ENCODE data around the gene SLC19A2.
"Not testable (repeated sequence)": the region's sequence is repeated elsewhere in the genome, so short reads cannot be mapped to it uniquely, and the experiment has no call there.

Gene SLC19A2

GRCh38 chr1:169509354-169509753, 23.6 kb upstream of the SLC19A2 start:
- DNase-seq (ENCODE audit: low spot score) = no peak

DNA sequence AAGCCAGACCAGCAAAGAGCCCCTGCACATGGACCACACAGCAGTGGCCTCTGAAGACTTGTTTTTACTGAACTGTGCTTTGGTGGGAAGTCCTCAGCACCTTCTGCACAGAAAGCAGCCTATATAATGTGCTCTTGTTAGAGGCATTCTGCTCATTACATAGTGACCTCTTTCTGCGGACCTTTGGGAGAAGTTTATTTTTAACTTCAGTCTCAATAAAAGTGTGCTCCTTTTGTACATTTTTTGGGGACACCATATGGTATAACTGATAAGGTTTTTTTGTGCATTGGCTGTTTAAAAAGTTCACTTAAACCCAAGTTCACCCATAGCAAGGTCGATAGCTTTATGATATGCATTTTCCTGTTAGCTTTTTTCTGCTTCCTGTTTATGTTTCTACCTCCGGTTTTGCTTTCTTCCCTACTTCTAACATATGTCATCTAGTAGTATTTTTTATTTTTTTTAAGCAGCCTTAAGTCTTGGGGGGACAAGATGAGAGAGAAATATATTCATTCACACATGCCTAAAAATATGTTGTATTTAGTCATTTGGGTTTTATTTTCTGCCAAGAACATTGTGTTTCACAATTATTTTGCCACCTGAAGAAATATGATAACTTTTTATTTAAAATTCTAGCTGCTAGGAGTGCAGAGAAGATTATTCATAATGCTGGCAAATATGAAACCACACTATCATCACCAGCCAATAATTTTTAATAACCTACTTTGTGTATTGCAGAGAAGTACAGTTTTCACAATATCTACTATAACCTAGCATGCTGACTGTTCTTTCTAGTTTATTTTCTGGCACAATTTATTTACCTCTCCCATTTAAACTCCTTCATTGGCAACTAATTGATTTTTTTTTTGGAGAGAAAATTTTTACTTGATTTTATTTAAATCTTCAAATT, 22.9 kb upstream of the SLC19A2 start:
- no peak for DNase-seq (ENCODE audit: low spot score)

DNA sequence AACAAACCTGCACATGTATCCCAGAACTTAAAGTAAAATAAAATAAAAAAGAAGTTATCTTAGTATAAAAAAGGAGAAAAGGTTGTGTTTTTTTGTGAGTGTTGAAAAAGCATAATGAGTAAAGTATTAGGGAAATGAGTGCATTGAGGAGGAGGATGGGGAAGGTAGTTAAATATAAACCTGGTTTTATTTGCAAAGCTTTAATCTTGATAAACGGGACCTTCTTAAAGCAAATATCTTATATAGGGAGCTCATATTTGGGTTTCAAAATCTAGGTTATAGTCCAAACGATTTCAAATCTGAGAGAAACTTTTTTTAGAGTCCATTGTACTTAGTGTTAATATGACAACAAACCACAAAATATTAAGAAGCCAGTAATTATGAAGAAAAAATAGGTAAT, 21.7 kb upstream of the SLC19A2 start:
- DNase-seq (ENCODE audit: low spot score) = no peak

GRCh38 chr1:169503601-169504000, 17.9 kb upstream of the SLC19A2 start:
- DNase-seq (ENCODE audit: low spot score) = not testable (repeated sequence)

GRCh38 chr1:169499807-169500206, 14.1 kb upstream of the SLC19A2 start:
- DNase-seq (ENCODE audit: low spot score) = no peak

GRCh38 chr1:169497317-169497716, 11.6 kb upstream of the SLC19A2 start:
- DNase-seq (ENCODE audit: low spot score) = no peak

DNA sequence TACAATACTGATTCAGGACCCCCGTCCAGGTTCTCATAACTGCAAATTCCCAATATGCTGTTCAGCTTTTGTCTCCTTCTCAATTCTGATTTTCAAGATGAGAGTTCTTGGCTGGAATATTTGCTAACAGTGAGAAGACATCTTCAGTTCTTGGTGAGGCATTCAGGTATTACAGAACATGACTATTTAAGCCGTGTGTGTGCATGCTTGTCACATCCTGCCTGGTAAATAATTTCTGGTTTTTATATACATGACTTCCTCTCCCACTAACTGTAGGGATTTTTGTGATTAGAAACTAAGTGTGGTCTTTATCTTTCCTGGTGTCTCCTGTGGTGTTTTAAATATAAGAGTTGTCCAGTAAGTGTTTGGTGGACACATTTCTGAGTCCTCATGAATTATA, 10.2 kb upstream of the SLC19A2 start:
- DNase-seq (ENCODE audit: low spot score) = no peak

DNA sequence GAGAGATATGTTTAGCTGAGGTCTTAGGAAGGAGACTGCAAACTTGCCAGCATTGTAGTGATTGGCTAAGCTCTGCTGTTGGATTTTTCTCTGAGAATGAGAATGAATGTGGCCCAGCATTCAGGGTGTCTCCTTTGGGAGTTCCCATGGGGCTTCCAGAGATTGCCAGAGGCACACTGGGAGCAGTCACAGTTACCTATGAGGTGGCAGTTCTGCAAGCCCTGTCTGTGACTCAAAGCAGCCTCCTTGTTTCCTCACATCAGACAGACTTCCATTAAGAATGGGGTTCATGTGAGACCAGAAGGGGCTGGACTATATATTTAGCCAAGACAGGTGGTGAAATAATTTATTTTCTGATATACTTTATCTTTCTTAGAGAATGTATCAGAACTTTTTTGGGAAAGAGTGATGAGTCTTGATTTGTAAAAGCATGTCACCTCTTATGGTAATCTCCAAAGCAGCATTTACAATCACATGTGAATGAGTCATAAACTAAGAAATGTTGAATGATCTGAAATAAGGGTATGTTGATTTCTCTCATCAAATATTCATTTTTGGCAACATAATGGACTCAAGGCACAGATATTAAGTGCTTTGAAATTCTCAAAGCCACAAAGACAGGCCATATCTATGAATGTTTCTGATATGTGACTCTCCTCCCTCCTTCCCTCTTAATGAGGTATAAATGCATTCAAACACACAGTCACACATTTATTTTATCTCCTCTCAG, 9.5 kb upstream of the SLC19A2 start:
- DNase-seq (ENCODE audit: low spot score) = no peak

GRCh38 chr1:169494343-169494742, 8.6 kb upstream of the SLC19A2 start:
- no peak for DNase-seq (ENCODE audit: low spot score)

GRCh38 chr1:169493251-169493650, 7.5 kb upstream of the SLC19A2 start:
- DNase-seq (ENCODE audit: low spot score) = no peak

DNA sequence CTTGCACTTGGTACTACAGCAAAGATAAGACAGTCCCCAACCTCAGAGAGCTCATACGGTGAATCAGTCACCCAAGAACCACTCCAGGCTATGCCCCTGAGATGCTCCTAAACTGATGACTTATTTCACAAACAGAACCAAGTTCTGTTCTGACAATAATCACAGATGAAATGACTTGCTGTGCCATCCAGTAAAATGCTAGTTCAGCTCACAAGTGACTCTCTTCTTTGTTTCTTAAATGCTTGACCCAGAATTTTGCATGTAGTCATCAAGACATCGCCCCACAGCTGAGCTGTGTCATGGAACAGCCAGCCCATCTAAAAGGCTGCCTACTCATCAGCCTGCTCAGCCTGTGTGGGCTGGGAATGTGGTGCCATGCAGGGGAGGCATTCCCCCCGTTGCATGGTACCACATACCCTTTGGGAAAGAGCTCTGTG, 6.1 kb upstream of the SLC19A2 start:
- DNase-seq (ENCODE audit: low spot score) = no peak

DNA sequence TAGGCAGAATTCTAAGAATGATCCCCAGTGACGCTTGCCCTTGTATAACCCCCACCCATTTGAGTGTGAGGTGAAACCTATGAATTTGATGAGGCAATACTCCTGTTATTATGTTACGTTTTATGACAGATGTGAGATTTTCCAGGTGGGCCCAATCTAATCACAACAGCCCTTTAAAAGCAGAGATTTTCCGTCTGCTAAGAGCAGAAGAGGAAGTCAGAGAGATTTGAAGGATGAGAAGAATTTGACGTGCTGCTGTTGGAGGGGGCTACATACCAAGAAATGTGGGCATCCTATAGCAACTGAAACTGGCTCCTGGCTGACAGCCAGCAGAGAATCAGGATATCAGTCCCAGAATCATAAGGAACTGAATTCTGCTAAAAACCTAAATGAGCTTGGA, 2.4 kb upstream of the SLC19A2 start:
- DNase-seq (ENCODE audit: low spot score) = no peak

GRCh38 chr1:169487561-169487960, 1.8 kb upstream of the SLC19A2 start:
- DNase-seq (ENCODE audit: low spot score) = no peak

GRCh38 chr1:169487133-169487532, 1.4 kb upstream of the SLC19A2 start:
- DNase-seq (ENCODE audit: low spot score) = peak; percentile 23

DNA sequence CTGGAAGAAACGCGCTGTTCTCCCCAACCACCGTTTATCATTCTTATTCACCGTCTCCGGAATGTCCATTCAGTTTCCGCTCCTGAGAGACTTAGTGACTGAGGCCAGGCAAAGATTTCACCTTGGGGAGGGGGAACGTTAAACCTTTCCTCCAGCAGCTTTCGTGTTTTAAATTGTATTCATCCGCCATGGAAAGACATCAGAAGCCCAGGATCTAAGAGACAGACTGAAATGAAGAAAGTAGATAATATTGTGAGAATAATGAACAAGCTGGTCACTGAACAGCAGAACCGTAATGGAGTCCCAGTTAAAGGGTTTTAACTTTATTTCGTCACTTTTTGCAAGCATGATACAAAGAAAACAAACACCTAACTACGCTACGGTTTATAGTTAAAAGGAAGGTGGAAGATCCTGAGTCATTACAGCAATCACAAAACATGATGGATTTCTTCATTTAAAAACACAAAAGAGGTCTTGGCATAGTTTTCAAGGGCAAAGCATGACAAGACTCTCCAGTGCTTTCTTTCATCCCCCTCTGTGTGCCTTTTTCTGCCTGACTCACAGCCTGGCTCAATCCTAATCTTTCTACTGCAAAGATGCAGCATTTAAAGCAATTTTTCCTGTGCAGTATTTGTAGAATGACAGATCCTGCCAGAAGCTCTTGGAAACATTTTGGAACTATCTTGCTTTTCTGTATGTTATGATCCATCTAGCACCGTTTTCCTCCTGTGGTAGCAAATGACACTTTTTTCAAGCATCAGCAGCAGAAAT, 722 bp upstream of the SLC19A2 start:
- DNase-seq (ENCODE audit: low spot score) = no peak

GRCh38 chr1:169484683-169485430, 887 bp downstream of the SLC19A2 start:
- peak; percentile 62 for DNase-seq (ENCODE audit: low spot score)

DNA sequence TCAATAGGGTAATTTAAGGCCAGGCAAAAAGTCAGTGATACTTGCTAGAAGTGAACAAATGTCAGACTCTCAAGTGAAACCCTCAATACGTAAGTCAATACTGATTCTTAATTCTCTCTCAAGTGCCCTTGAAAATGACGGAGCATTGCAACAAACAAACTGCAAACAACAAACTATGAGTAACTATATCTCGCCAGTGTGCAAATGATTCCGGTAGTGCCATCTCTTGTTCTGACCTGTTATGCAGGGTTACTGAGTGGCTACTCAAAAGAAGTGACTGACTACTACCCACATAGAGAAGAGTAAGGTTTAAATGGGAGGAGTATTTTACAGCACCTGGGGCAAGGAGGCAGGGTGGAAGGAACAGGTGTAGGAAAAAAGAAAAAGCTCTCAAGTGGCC, 1.6 kb downstream of the SLC19A2 start:
- no peak for DNase-seq (ENCODE audit: low spot score)

GRCh38 chr1:169483500-169483966, 2.2 kb downstream of the SLC19A2 start:
- no peak for DNase-seq (ENCODE audit: low spot score)

DNA sequence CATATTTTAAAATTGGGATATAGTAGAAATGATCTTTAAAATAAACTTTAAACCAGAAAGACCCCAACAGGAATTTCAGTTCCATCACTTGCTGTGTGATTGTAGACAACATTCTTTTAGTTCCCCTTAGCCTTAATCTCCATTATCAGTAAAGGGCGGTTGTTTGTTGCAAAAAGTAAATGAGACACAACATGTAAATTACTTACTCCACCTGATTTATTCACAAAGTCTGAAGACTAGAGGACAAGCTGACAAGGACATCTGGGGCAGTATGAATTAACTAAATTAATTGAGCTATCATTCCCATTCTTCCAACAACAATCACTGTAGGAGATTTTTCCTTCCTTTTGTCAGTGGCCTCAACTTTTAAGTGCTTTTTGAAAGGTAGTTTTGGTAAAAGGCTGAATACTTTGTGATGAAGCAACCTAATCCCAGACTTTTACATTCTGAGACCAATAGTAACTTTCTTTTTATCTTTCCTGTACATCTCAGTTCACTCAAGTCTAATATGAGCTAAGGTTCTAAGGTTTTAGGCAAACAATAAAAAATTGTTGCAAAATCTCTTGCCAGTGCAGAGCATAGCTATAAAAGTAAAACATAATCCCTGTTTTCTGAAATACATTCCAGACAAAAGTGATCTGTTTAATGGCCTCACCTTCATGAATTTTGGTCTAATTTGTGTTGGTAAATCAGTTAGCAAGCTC, 6.2 kb downstream of the SLC19A2 start:
- DNase-seq (ENCODE audit: low spot score) = no peak

DNA sequence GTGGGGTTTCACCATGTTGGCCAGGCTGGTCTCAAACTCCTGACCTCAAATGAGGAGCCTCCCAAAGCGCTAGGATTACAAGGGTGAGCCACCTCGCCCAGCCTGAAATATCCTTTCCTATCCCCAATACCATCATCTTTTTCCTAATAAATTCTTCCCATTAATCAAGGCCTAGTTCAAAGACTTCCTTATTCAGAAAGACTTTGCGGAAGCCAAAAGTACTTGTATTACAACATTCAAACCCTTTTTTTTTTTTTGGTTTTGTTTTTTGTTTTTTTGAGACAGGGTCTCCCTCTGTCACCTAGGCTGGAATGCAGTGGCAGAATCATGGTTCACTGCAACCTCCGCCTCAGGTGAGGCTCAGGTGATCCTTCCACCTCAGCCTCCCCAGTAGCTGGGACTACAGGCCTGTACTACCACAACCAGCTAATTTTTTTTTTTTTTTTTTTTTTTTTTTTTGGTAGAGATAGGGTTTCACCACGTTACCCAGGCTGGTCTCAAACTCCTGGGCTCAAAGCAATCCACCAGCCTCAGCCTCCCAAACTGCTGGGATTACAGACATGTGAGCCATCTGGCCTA, 7.6 kb downstream of the SLC19A2 start:
- no peak for DNase-seq (ENCODE audit: low spot score)

All from NAMALWA (cell line).